Stimulated activated CD4-positive, alpha-beta T cell treated with anti-CD3 and anti-CD28 coated beads, Interleukin-4, amount 100 ng/mL, for 1 hour (primary cell): Measurements from ENCODE around the gene EFR3B.
A peak's percentile ranks its signal among the peaks of the same experiment; 100 is the strongest.
"Not testable (repeated sequence)": the region's sequence is repeated elsewhere in the genome, so short reads cannot be mapped to it uniquely, and the experiment has no call there.

Experiments
- DNase-seq: peaks from one replicate; pipeline ENCODE4 v3.0.0-alpha.2; 2020

Gene EFR3B, protein sequence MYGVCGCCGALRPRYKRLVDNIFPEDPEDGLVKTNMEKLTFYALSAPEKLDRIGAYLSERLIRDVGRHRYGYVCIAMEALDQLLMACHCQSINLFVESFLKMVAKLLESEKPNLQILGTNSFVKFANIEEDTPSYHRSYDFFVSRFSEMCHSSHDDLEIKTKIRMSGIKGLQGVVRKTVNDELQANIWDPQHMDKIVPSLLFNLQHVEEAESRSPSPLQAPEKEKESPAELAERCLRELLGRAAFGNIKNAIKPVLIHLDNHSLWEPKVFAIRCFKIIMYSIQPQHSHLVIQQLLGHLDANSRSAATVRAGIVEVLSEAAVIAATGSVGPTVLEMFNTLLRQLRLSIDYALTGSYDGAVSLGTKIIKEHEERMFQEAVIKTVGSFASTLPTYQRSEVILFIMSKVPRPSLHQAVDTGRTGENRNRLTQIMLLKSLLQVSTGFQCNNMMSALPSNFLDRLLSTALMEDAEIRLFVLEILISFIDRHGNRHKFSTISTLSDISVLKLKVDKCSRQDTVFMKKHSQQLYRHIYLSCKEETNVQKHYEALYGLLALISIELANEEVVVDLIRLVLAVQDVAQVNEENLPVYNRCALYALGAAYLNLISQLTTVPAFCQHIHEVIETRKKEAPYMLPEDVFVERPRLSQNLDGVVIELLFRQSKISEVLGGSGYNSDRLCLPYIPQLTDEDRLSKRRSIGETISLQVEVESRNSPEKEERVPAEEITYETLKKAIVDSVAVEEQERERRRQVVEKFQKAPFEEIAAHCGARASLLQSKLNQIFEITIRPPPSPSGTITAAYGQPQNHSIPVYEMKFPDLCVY

DNA sequence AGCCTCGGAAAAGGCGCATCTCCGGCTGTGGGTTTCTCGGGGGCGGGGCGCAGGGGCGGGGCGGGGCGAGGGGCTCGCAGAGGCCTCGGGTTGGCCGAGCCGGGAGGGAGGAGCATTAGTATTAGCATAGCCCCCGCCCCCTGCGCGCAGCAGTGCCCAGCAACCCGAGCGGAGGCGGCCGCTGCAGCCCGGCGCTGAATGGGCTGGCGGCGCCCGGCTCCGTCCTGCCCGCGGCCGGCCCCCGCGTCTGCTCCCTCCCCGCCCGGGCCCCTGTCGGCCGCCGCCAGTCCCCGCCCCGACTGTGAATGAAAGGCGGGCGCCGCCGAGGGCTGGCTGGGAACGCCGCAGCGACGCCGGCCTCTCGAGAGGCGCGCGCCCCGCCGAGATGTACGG lies at the start of gene EFR3B:
Gene EFR3B, plus strand, starts transcription at position 149 of the 393 bp plus-strand sequence. Its CDS starts 237 bp downstream, at position 386.
- DNase-seq = peak; percentile 89

DNA sequence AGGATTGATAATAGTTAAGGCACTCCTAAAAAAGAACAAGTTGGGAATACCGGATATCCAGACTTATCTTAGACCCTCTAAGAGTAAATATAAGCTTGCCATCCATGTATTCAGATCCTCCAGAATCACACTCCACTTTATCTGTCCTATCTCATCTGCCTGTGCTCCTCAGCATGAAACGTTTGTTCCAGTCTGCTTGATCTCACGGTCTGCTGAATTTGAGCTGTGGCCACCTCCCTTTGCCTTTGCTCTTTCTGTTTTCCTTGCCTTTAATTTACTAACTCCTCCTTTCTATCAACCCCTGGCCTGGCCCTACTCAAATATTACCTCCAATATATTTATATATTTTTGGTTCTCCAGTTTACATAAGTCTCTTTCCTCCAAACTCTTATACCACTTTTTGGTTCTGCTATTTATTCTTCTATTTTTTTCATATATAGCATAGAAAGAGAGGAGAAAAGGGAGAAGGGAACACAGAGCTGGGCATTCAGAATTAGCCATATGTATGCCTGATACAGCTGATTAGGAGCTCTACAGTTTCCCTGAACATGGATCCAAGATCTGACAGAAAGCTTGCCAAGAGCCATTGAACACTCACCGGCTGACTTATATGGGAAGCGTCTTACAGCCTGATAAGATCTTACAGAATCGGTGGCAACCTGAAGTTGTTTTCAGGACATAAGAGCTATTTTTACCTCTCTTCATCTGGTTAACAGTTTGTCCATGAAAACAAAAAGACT lies 48.3 kb upstream of the EFR3B start:
- DNase-seq = no peak

DNA sequence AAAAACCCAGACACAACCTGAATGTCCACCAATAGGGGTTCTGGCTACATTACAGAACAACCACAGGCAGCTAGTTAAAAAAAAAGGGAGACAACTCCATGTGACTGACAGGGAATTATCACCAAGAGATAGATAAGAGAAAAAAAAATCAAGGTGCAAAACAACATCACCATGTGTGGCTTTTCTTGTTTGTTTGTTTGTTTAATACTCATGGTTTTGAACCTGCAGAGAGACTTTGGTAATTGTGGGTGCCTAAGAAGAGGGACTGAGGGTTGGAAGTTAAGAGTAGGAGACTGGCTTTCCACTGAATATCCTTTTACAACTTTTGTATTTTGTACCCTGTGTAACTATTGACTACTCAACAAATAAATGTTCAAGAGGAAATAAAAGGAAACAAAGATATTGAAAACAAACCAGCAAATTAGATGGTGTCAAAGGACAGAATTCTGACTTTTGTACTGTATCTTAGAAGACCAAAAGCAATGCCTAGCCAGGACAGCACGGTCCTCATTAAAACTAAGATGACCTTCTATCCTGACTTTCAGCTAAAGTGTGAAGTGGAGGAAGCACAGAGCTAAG lies 47.6 kb upstream of the EFR3B start:
- DNase-seq = no peak

DNA sequence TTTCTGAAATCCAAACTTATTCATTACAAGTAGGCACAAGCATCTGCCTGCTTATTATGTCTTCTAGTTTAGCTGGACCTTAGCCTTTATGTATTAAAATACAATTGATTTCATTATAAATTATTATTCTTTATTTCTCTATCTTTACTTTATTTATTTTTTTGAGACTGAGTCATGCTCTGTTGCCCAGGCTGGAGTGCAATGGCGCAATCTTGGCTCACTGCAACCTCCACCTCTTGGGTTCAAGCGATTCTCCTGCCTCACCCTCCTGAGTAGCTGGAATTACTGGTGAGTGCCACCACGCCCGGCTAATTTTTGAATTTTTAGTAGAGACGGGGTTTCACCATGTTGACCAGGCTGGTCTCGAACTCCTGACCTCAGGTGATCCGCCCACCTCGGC lies 42.8 kb upstream of the EFR3B start:
- not testable (repeated sequence) for DNase-seq

DNA sequence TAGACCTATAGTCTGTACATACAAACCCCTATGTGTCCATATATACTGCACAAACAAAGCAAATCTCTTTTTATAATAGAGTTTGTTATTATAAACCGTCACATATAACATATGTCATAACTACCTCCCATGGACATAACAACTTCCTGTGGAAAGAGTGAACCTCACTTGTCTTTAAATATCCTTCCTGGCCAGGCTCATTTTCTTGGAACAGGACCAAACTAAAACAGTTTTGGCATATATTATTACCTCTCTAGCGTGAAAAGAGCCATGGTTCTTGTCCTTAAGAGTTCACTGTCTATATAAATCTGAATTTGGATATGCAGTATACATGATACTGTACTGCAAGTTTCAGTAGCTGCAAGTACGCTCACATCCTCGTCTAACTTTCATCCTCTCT lies 41.8 kb upstream of the EFR3B start:
- no peak for DNase-seq

DNA sequence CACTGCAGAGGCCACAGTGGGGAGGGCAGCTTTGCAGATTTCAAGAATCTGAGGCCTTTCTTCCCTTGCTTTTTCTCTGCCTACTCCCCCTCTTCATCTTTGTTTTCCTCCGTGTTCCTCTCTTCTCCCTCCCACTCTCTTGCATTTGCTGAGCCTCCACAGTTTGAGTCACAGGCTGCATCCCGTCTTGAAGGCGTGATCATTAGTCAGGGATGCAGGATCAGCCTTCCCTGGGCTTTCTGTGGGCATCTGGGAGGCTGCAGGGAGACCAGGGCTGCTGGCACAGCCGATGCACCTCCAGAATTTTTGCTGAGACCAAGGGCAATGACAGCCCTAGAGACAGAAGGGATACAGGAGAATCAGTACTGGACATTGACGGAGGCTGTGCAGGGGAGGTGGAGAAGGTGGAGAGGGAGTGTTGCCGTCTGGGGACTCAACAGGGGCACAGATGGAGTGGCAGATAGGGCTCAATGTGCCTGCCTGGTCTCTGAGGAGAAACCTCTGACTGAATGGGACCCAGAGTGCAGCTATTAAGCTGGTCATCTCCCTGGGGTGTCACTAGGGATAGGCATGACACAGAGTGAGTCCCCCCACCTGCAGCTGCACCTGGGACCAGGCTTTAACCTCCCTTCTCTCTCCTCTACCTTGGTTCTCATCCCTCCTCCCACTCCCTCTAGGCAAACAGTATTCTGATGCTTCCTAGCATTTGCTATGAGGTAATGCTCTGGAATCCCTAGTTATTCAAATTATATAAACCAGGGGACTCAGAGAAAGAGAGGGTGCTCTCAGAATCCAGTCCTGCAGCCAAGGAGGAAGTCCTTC lies 41.2 kb upstream of the EFR3B start:
- DNase-seq = no peak

DNA sequence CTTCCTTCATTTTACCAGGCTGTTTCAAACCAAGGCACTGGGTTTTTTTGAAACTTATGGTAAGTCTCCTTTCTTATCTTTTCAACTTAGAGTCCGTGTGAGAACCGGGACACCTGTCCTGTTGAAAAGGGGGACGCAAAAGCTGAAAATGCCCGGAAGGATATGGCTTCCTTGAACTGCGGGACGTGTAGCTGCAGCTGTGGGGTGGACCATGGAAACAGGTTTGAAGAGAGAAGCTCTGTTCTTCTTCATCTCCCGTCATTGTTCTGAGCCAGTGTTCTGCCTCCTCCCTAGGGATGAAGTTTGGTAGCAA lies 40.6 kb upstream of the EFR3B start:
- no peak for DNase-seq

DNA sequence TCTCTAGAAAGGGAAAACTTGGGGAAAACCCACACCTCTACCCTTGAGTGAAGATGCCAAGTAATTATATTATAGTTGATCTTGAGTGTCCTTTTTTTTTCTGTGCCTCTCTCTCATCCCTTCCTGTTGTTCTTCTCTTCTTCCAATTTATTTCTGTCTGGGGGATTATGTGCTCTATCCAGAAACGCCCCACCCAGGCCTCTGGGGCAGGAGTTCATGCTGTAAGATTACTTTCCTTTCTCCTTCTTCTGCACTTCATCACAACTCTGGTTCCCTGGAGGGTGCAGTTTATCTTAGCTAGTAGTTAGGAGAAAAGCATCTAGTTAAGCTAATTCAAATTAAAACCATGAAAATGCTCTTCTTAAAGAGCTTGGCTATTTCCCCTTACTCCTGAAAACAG lies 39.8 kb upstream of the EFR3B start:
- DNase-seq = no peak

DNA sequence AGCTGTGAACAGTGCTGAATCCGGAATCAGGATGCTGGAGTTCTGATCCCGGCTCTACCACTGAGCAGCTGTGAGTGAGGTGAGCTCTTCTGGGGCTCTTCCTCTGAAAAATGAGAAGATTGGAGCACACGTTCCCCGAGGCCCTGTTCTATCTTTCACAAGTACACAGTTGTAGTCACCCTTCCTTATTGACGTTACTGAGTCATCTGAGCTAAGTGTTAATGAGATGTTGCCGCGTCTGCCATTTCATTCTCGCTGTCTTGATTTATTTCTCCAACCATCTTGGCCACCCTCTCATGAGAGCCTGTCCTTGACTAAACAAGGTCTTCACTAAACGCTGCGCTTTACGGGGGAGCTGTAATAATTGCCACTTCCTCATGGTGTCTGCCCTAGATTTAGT lies 31.9 kb upstream of the EFR3B start:
- no peak for DNase-seq

DNA sequence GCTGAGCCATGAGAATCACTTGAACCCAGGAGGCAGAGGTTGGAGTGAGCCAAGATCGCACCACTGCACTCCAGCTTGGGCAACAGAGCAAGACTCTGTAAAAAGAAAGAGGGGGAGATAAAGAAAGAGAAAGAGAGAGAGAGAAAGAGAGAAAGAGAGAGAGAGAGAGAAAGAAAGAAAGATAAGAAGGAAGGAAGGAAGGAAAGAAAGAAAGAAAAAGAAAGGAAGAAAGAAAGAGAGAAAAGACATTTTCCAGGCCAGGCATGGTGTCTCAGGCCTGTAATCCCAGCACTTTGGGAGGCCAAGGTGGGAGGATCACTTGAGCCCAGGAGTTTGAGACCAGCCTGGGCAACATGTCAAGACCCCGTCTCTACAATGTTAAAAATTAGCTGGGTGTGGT lies 30.5 kb upstream of the EFR3B start:
- DNase-seq = not testable (repeated sequence)

DNA sequence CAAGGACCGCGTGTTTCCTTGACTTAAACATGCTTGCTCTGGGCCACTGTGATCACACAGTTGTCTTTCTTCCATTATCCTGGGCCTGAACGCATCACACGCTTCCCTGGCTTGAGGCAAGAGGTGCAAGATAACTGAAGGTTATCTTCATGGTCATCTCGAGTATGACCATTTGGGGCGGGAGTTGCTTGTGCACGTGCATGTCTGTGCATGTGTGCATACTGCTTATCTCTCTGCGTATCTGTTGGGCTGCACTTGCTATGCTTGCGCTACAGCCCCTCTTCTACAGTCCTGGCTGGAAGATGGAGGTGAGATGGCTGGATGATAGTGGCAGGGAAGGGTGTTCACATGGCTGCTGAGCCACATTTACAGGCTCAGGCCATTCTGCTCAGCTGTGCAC lies 27.2 kb upstream of the EFR3B start:
- DNase-seq = no peak

DNA sequence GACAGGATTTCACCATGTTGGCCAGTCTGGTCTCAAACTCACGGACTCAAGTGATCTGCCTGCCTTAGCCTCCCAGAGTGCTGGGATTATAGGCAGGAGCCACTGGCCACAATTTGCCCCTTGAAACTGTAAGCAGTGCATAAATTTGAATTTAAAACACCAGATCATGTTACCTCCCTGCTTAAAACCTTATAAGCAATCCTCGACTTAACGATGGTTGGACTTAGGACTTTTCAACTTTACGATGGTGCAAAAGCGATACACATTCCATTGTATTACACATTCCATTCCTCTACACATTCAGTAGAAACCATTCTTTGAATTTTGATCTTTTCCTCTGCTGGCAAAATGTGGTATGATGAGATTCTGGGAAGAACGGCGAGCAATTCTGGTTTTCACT lies 23.2 kb upstream of the EFR3B start:
- no peak for DNase-seq

DNA sequence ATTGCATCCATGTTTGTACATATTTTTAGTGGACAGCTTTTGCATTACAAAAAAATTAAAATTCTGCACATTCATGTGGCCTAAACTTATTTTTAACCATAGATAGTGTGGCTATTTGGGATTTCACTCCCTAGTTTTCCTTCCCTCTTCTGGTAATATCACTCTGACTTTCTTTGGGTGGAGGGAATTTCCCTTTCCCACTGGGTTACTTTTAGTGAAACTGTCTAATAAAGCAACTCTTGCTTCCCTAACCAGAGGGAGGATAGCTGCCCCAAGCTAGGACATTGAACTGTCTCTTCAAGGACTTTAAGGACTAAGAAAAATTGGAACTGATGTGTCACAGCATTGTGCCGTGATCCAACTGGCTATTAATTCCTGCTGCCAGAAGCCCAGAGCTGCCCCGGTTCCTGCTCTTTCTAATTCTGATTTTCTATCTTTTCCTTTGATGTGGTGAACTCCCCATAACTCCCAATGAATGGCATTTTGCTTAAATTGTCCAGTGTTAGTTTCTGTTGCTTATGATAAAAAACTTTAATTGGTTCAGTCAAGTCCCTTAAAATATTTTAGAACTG lies 20.0 kb upstream of the EFR3B start:
- DNase-seq = no peak

DNA sequence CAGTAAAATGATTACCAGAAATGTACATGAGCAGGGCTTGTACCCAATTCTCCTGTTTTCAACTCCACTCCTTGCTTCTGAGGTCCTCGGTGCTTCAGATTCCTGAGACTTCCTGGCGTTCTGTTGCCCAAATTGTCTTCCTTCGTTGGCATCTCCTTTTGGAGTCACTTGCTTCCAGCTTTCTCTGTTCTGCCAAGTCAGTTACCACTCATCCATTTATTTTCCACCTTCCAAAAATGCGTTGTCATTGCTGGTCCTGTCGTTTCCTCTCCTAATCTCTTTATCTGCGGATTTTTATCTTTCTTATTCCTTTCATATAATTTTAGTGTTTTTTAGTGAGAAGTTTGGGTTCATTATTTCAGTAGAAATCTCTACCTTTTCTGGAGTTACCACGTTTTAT lies 18.5 kb upstream of the EFR3B start:
- DNase-seq = no peak

DNA sequence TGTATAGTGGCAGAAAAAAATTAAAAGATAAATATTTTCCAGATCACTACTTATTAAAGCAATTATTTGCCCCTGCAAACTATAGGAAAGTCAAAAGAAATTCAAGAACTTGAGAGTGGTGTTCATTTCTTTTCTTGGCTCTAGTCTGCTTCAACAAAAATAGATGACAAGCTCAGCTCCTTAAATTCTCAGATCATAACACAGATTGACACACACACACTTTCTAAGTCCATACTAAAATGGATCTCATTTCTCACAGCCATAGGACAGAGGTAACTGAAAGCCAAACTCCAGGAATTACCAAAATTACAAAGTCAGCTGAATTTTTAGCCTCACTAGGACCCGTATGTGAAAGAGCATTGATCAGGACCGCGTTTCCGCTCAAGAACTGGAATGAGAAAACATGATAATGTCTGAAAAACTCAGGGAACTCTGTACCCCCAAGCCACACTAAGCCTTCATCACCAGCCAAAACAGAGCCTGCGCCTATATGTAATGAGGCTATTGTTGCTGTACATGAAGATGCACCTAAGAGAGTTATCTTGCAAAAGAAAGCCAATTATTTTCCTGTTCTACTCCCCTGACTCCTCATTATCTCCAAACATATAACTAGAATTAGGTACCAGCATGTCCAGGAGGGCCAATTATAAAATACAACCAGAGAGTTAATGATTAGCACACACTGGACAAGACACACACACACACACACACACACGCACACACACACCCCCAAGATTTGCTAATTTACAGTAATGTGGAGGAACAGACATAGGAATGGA lies 16.5 kb upstream of the EFR3B start:
- DNase-seq = no peak

DNA sequence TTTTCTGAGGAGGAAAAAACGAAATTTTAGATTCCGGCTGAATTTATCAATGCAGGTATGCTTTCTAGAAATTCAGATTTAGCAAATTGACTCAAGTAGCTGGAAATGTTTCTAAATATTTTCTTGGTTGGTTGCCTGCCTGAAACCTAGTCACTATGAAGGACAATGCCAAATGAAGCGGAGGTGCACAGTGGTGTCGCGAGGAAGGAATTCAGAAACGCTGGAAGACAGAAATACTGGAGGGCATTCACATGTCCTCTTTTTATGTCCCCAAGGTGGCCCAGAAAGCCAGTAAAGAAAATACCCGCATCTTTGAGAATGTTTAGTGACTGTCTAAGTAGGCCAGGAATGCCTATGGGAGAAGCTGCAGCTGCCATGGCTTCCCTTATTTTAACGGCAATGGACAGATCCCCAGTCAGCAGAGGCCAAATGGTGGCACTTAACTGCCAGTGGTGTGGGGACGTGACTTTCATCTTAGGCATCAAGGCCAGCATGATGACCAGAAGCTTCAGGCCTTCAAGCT lies 15.8 kb upstream of the EFR3B start:
- DNase-seq = no peak

DNA sequence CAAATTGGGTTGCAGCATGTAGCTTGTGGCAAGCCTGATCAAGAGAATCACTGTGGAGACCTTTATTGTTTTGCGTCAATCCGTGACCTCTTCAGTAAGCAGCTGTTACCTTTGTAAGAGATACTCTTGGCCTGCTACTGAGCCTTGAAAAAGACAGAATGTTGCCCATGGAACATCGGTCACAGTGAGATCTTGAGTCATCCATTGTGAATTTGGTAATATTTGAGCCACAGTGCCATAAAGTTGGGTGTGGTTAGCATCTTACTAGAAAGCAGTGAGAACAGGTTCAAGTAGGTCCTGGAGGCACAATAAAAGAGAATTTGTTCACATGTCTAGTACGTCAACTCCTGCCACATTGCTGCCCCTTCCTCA lies 12.7 kb upstream of the EFR3B start:
- no peak for DNase-seq

DNA sequence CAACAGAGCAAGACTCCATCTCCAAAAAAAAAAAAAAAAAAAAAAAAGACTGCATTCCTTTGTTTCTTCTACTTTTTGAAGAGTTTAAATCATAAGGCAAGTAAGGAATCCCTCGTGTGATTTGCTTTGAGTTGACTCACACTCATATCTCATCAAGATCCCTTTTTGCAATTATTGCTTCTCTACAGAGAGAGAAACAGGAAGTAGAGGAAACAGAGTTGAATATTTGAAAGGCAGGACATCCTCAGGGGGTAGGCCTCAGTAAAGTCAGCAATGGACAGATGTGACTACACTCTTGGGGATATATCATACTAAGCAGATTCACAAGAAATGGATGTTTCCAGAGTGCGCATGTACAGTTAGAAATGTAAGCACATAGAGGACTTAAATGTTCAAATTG lies 11.2 kb upstream of the EFR3B start:
- DNase-seq = no peak

DNA sequence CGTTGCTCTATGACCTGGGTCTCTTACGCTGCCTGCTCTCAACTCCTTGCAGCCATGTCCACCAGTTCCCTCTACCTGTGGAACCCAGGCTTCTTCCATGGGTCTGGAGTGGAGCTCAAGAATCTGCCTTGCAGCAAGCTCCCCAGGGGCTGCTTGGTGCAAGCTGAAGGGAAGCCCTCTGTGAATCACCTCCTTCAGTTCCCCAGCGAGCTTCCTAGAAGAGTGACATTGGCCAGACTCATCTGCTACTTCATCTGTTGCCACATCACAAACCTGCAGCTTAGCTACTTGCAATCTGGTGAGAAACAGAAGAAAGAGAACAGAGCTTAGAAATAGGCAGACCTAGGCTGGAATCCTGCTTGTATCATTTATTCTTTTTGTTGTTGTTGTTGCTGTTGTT lies 9.8 kb upstream of the EFR3B start:
- DNase-seq = no peak

DNA sequence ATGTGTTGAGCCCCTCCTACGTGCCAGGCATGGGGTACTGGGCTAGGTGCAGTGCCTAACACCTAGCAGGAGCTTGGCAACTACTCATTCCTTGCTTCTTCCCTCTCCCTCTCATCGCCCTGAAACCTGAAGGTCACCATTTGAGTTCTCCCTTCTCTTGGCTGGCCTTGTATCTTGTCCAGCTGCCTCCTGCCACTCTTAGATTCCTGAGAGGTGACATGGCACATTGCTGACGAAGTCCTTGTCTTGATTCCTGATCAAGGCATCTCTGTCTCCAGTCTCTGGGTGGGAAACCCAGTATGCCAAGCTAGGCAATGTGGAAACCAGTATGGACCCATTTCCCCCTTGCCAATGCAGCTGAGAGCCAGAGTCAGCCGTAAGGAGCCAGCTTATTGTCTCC lies 9.0 kb upstream of the EFR3B start:
- DNase-seq = no peak

DNA sequence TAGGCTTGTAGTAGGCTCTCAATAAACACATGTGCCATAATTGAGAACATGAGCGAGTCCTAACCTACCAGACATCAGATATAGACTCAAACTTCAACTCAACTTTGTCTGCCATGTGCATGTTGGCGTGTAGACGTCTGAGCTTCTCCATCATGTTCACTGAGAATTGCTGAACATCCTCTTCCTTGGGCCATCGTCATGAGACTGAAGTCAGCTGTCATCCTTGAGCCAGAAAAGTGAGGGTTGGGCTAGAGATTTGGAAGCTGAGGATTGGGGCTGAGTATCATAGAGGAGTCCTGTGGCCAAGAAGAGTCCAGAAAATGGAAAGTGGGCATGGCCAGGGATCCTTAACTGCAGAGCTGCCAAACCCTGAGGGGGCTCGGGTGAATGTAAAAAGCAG lies 7.8 kb upstream of the EFR3B start:
- no peak for DNase-seq
